ENCODE data around the gene RPL13.
A peak's percentile ranks its signal among the peaks of the same experiment; 100 is the strongest.

Gene RPL13

GRCh38 chr16:89544713-89545043 is 15.8 kb upstream of the RPL13 start:
- H3K27ac ChIP-seq = no peak overlapping the region
- no peak for DNase-seq (ENCODE audit: low read depth, low spot score)

- H3K27ac ChIP-seq = no peak overlapping the region
- DNase-seq (ENCODE audit: low read depth, low spot score) = no peak
These were observed 15.2 kb upstream of the RPL13 start for GRCh38 chr16:89545044-89545830.

GRCh38 chr16:89545831-89546574 is 14.5 kb upstream of the RPL13 start:
- H3K27ac ChIP-seq = no peak overlapping the region
- no peak for DNase-seq (ENCODE audit: low read depth, low spot score)

- no peak for DNase-seq (ENCODE audit: low read depth, low spot score)
These were observed 13.7 kb upstream of the RPL13 start for GRCh38 chr16:89546781-89547180.

GRCh38 chr16:89547291-89547690 is 13.2 kb upstream of the RPL13 start:
- H3K27ac ChIP-seq = no peak overlapping the region
- no peak for DNase-seq (ENCODE audit: low read depth, low spot score)

More at GRCh38 chr16:89546781-89547180, 13.7 kb upstream of the RPL13 start:
- no peak overlapping the region for H3K27ac ChIP-seq

- H3K27ac ChIP-seq = no peak overlapping the region
- no peak for DNase-seq (ENCODE audit: low read depth, low spot score)
These were observed 12.6 kb upstream of the RPL13 start for GRCh38 chr16:89547860-89548259.

- no peak overlapping the region for H3K27ac ChIP-seq
These were observed 12.0 kb upstream of the RPL13 start for GRCh38 chr16:89548344-89549006.

GRCh38 chr16:89549007-89549700 is 11.3 kb upstream of the RPL13 start:
- H3K27ac ChIP-seq = no peak overlapping the region
- DNase-seq (ENCODE audit: low read depth, low spot score) = no peak

More at GRCh38 chr16:89548344-89549006, 12.0 kb upstream of the RPL13 start:
- DNase-seq (ENCODE audit: low read depth, low spot score) = no peak

- H3K27ac ChIP-seq = no peak overlapping the region
- DNase-seq (ENCODE audit: low read depth, low spot score) = no peak
These were observed 10.0 kb upstream of the RPL13 start for GRCh38 chr16:89550421-89551007.

GRCh38 chr16:89552329-89552728 is 8.2 kb upstream of the RPL13 start:
- no peak overlapping the region for H3K27ac ChIP-seq
- no peak for DNase-seq (ENCODE audit: low read depth, low spot score)

GRCh38 chr16:89552913-89553312 is 7.6 kb upstream of the RPL13 start:
- DNase-seq (ENCODE audit: low read depth, low spot score) = no peak
- H3K27ac ChIP-seq = no peak overlapping the region

- H3K27ac ChIP-seq = no peak overlapping the region
- no peak for DNase-seq (ENCODE audit: low read depth, low spot score)
These were observed 6.7 kb upstream of the RPL13 start for GRCh38 chr16:89553733-89554132.

- no peak for DNase-seq (ENCODE audit: low read depth, low spot score)
- no peak overlapping the region for H3K27ac ChIP-seq
These were observed 6.1 kb upstream of the RPL13 start for GRCh38 chr16:89554343-89554742.

- no peak for DNase-seq (ENCODE audit: low read depth, low spot score)
- no peak overlapping the region for H3K27ac ChIP-seq
These were observed 5.2 kb upstream of the RPL13 start for GRCh38 chr16:89555265-89555664.

- no peak for DNase-seq (ENCODE audit: low read depth, low spot score)
- no peak overlapping the region for H3K27ac ChIP-seq
These were observed 4.7 kb upstream of the RPL13 start for GRCh38 chr16:89555780-89556179.

GRCh38 chr16:89556750-89557689 is 3.5 kb upstream of the RPL13 start:
- no peak overlapping the region for H3K27ac ChIP-seq
- no peak for DNase-seq (ENCODE audit: low read depth, low spot score)

- H3K27ac ChIP-seq = peak overlapping the region; percentile 98
- no peak for DNase-seq (ENCODE audit: low read depth, low spot score)
These were observed 2.6 kb upstream of the RPL13 start for GRCh38 chr16:89557690-89558490.

- DNase-seq (ENCODE audit: low read depth, low spot score) = no peak
- H3K27ac ChIP-seq = peak overlapping the region; percentile 98
These were observed 831 bp downstream of the RPL13 start for GRCh38 chr16:89561142-89561883.

Data from epithelial cell of prostate (primary cell).